Vagina (tissue), 2 donors: ENCODE measurements around the gene PICALM. TPM values are rescaled to one million over a fixed set of nuclear protein-coding genes. Genes with fewer than 3 reads are reported as not detected.

Experiments
- DNase-seq, 2 donors: peaks; one replicate each; pipeline ENCODE4 v3.0.0-alpha.2; 2017; ENCODE audit errors: extremely low spot score in 2 of 2
- H3K27ac ChIP-seq: fragments of 200-600 bp; sonication (generic); one replicate; pipeline ENCODE4 v1.5.1; 2019
- H3K27me3 ChIP-seq: fragments of 200-600 bp; sonication (generic); one replicate; pipeline ENCODE4 v1.5.1; 2019
- H3K36me3 ChIP-seq, 2 donors: fragments of 200-600 bp; sonication (generic); one replicate each; pipeline ENCODE4 v1.5.1; 2017 to 2019
- H3K4me1 ChIP-seq: fragments of 200-600 bp; sonication (generic); one replicate; pipeline ENCODE4 v1.5.1; 2019
- H3K4me3 ChIP-seq, 2 donors: fragments of 200-600 bp; sonication (generic); 1 replicate in 1 of 2; 2 replicates in 1 of 2; pipeline ENCODE4 v1.5.1; 2016 to 2019
- H3K9me3 ChIP-seq: fragments of 200-600 bp; sonication (generic); one replicate; pipeline ENCODE4 v1.5.1; 2019
- CTCF ChIP-seq, 3 experiments: fragments of 450-650 bp in 2 of 3; fragments of 200-600 bp in 1 of 3; sonication (generic) in 1 of 3; IDR thresholded peaks; one replicate each; pipeline ENCODE4 v1.5.1; 2017 to 2019; ENCODE audit warnings: antibody characterized with exemption in 3 of 3, mild to moderate bottlenecking in 2 of 3, moderate library complexity in 2 of 3
- POLR2A ChIP-seq, 2 donors: fragments of 450-650 bp; IDR thresholded peaks; one replicate each; pipeline ENCODE4 v1.6.1; 2017; ENCODE audit warnings: antibody characterized with exemption in 2 of 2, mild to moderate bottlenecking in 2 of 2, moderate library complexity in 2 of 2
- POLR2AphosphoS5 ChIP-seq, 2 donors: sonication (generic); formaldehyde crosslinking; IDR thresholded peaks; one replicate each; pipeline ENCODE4 v1.9.0; 2017; ENCODE audit warnings: antibody characterized with exemption in 2 of 2, mild to moderate bottlenecking in 2 of 2, low read depth in 1 of 2; ENCODE audit not compliant: insufficient read depth in 1 of 2
- intact Hi-C: fragments of 100-400 bp; cut with DNase I; formaldehyde crosslinking; loops from one replicate; pipeline ENCODE4 v1.15.1; 2023
- total RNA-seq: library from RNA; depleted of rRNA; stranded (reverse); fragments of >200 nt; gene quantifications from one replicate; pipeline ENCODE4 v1.2.3, GENCODE V29; 2016

Gene PICALM
- total RNA-seq, 1 donor from 2014 or later = 237 TPM

GRCh38 chr11:86064220-86064803 is 4.6 kb downstream of the PICALM start:
- TF ChIP-seq POLR2A (IDR thresholded peaks at IDR 0.05) (no peak), POLR2AphosphoS5 (IDR thresholded peaks at IDR 0.05; ENCODE audit: insufficient read depth in 1 of 2, low read depth in 1 of 2) (no peak), CTCF (IDR thresholded peaks at IDR 0.05) (no peak)
- Histone ChIP-seq H3K36me3 (no peaks in the 10 kb centered on the region), H3K4me3 (peak overlapping the region; percentile 14 to 98), H3K27me3 (no peaks in the 10 kb centered on the region), H3K9me3 (no peaks in the 10 kb centered on the region), H3K27ac (peak overlapping the region; percentile 97), H3K4me1 (peaks cover 60% of the 10 kb centered on the region)
- intact Hi-C loops = no loop called here
- no peak for DNase-seq

DNA sequence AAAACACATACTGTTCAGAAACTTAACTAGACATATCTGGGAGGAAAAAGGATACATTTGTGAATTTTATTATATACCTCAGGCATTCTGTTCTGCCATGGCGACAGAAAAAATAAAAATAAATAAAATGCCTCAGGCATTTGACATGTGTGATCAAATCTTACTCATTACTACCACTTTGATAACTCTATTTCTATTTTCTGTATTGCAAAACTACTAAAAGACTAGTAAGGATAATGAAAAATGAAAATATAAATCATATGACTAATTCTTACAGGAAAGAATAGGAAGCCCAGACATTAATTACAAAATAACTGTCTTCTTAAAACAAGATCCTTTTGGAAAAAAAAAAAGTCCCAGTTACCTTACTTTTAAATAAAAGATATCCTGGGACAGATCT is 5.3 kb downstream of the PICALM start:
- peak overlapping the region; percentile 19 for H3K27ac ChIP-seq
- peak overlapping the region in 1 of 2 donors; percentile 17 for H3K4me3 ChIP-seq
- H3K4me1 ChIP-seq = peaks cover 67% of the 10 kb centered on the region
- DNase-seq = no peak
- H3K9me3 ChIP-seq = no peaks in the 10 kb centered on the region
- no peaks in the 10 kb centered on the region for H3K36me3 ChIP-seq
- intact Hi-C loops = no loop called here
- no peak for TF ChIP-seq CTCF (IDR thresholded peaks at IDR 0.05)
- H3K27me3 ChIP-seq = no peaks in the 10 kb centered on the region

GRCh38 chr11:86062719-86063118 is 6.2 kb downstream of the PICALM start:
- H3K4me3 ChIP-seq = peak overlapping the region in 1 of 2 donors; percentile 17
- peaks cover 75% of the 10 kb centered on the region for H3K4me1 ChIP-seq
- H3K9me3 ChIP-seq = no peaks in the 10 kb centered on the region
- no peak for DNase-seq
- TF ChIP-seq POLR2AphosphoS5 (IDR thresholded peaks at IDR 0.05; ENCODE audit: insufficient read depth in 1 of 2, low read depth in 1 of 2) = peak in 1 of 2 donors; percentile 88
- no peak for TF ChIP-seq POLR2A (IDR thresholded peaks at IDR 0.05)
- no peak for TF ChIP-seq CTCF (IDR thresholded peaks at IDR 0.05)
- no peaks in the 10 kb centered on the region for H3K27me3 ChIP-seq
- no peaks in the 10 kb centered on the region for H3K36me3 ChIP-seq
- H3K27ac ChIP-seq = peak overlapping the region; percentile 19
- intact Hi-C loops = no loop called here

GRCh38 chr11:86061483-86062205 is 7.2 kb downstream of the PICALM start:
- intact Hi-C loops = no loop called here
- H3K27ac ChIP-seq = peak overlapping the region; percentile 21
- no peak for DNase-seq
- no peak overlapping the region for H3K4me3 ChIP-seq
- TF ChIP-seq POLR2AphosphoS5 (IDR thresholded peaks at IDR 0.05; ENCODE audit: insufficient read depth in 1 of 2, low read depth in 1 of 2) = no peak
- TF ChIP-seq CTCF (IDR thresholded peaks at IDR 0.05) = no peak
- no peak for TF ChIP-seq POLR2A (IDR thresholded peaks at IDR 0.05)
- peaks cover 84% of the 10 kb centered on the region for H3K4me1 ChIP-seq
- H3K9me3 ChIP-seq = no peaks in the 10 kb centered on the region
- no peaks in the 10 kb centered on the region for H3K27me3 ChIP-seq
- H3K36me3 ChIP-seq = no peaks in the 10 kb centered on the region

- Histone ChIP-seq H3K9me3 (no peaks in the 10 kb centered on the region), H3K36me3 (no peaks in the 10 kb centered on the region), H3K27me3 (no peaks in the 10 kb centered on the region), H3K4me3 (no peak overlapping the region), H3K4me1 (peaks cover 89% of the 10 kb centered on the region), H3K27ac (no peak overlapping the region)
- intact Hi-C loops = no loop called here
- TF ChIP-seq POLR2A (IDR thresholded peaks at IDR 0.05) (no peak), POLR2AphosphoS5 (IDR thresholded peaks at IDR 0.05; ENCODE audit: insufficient read depth in 1 of 2, low read depth in 1 of 2) (no peak), CTCF (IDR thresholded peaks at IDR 0.05) (no peak)
- DNase-seq = no peak
Measured at GRCh38 chr11:86060544-86060943, 8.3 kb downstream of the PICALM start.
